ENCODE results near the gene CFAP97. TPM values are rescaled to one million over a fixed set of nuclear protein-coding genes. Genes with fewer than 3 reads are reported as not detected.
"Not testable (repeated sequence)": the region's sequence is repeated elsewhere in the genome, so short reads cannot be mapped to it uniquely, and the experiment has no call there.

CFAP97 gene
- total and polyA plus RNA-seq, 12 donors, result 3.3 to 20.9 (median 12.2) TPM

- peak; percentile 85 to 90 for DNase-seq
- Histone ChIP-seq H3K36me3 (no peaks in the 10 kb centered on the region), H3K27me3 (peaks cover 0 to 43% (median 0%) of the 10 kb centered on the region in 7 donors), H3K9me3 (no peaks in the 10 kb centered on the region), H3K27ac (peak within 1 kb of the TSS; percentile 65 to 91 (median 87)), H3K4me3 (peak within 1 kb of the TSS; percentile 54 to 94 (median 70)), H3K4me1 (peaks cover 6 to 35% (median 27%) of the 10 kb centered on the region in 9 donors)
- peak; percentile 94 to 98 (median 96) for ATAC-seq
- TF ChIP-seq, protein P1, sequence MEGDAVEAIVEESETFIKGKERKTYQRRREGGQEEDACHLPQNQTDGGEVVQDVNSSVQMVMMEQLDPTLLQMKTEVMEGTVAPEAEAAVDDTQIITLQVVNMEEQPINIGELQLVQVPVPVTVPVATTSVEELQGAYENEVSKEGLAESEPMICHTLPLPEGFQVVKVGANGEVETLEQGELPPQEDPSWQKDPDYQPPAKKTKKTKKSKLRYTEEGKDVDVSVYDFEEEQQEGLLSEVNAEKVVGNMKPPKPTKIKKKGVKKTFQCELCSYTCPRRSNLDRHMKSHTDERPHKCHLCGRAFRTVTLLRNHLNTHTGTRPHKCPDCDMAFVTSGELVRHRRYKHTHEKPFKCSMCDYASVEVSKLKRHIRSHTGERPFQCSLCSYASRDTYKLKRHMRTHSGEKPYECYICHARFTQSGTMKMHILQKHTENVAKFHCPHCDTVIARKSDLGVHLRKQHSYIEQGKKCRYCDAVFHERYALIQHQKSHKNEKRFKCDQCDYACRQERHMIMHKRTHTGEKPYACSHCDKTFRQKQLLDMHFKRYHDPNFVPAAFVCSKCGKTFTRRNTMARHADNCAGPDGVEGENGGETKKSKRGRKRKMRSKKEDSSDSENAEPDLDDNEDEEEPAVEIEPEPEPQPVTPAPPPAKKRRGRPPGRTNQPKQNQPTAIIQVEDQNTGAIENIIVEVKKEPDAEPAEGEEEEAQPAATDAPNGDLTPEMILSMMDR (IDR thresholded peaks at IDR 0.05), result peak in 4 of 9 donors; percentile 32 to 57 (median 41)
- 1% methylated on average over 41 to 72 of the region's 72 CpGs for WGBS, 2 donors
- intact Hi-C loops (cut with DNase I), result loop anchor here in 3 of 10 donors (5.0 to 10.0 kb wide), 3 partner anchors 186 to 388 kb away; partner anchors contain the start of genes ANKRD37 (in 1 of the 3) and LRP2BP (in 1 of the 3)
Observed at GRCh38 chr4:185209031-185209851, 5.4 kb upstream of the CFAP97 start, which contains the start of gene SNX25. TSS of gene SNX25 (plus strand) at chr4:185209598. CDS start at chr4:185209827, 229 bp downstream.

- no peak overlapping the region for H3K4me3 ChIP-seq
- peaks cover 0 to 37% (median 0%) of the 10 kb centered on the region in 7 donors for H3K27me3 ChIP-seq
- peaks cover 6 to 49% (median 36%) of the 10 kb centered on the region in 9 donors for H3K4me1 ChIP-seq
- TF ChIP-seq, protein P1 (IDR thresholded peaks at IDR 0.05), result no peak
- H3K27ac ChIP-seq, result no peak overlapping the region
- intact Hi-C loops (cut with DNase I), result loop anchor here in 3 of 10 donors (5.0 to 10.0 kb wide), 3 partner anchors 187 to 390 kb away; partner anchors contain the start of genes ANKRD37 (in 1 of the 3) and LRP2BP (in 1 of the 3)
- WGBS, 2 donors, result 95 to 96% methylated on average over 5 of the region's 5 CpGs
- ATAC-seq (no peak), DNase-seq (no peak)
- no peaks in the 10 kb centered on the region for H3K9me3 ChIP-seq
- H3K36me3 ChIP-seq, result no peaks in the 10 kb centered on the region
Observed at GRCh38 chr4:185207466-185207865, 3.7 kb upstream of the CFAP97 start.

GRCh38 chr4:185205697-185206342 is 2.0 kb upstream of the CFAP97 start:
- Histone ChIP-seq H3K27ac (no peak overlapping the region), H3K4me1 (peaks cover 6 to 47% (median 32%) of the 10 kb centered on the region in 9 donors), H3K27me3 (peaks cover 0 to 20% (median 0%) of the 10 kb centered on the region in 7 donors), H3K4me3 (no peak overlapping the region), H3K36me3 (peaks cover 0 to under 1% (median 0%) of the 10 kb centered on the region in 9 donors), H3K9me3 (no peaks in the 10 kb centered on the region)
- WGBS, 2 donors, result 94 to 95% methylated on average over 8 of the region's 8 CpGs
- TF ChIP-seq, protein P1 (IDR thresholded peaks at IDR 0.05), result no peak
- no peak for ATAC-seq
- no peak for DNase-seq
- intact Hi-C loops (cut with DNase I), result loop anchor here in 3 of 10 donors (5.0 to 10.0 kb wide), 3 partner anchors 189 to 391 kb away; partner anchors contain the start of genes ANKRD37 (in 1 of the 3) and LRP2BP (in 1 of the 3)

DNA sequence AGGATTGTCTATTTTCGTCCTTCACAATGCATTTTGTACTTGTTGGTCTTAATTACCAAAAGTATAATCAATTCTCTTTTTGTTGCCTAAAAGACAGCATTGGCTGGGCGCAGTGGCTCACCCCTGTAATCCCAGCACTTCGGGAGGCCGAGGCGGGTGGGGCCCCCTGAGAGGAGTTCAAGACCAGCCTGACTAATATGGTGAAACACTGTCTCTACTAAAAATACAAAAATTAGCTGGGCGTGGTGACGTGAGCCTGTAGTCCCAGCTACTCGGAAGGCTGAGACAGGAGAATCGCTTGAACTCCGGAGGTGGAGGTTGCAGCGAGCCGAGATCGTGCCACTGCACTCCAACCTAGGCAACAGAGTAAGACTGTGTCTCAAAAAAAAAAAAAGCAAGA is 1.3 kb upstream of the CFAP97 start:
- H3K9me3 ChIP-seq, DNase-seq: not testable (repeated sequence)

More for the DNA sequence above, 1.3 kb upstream of the CFAP97 start:
- Histone ChIP-seq H3K27me3 (peaks cover 0 to 14% (median 0%) of the 10 kb centered on the region in 7 donors), H3K4me1 (peaks cover 6 to 44% (median 31%) of the 10 kb centered on the region in 9 donors)
- intact Hi-C loops (cut with DNase I), result loop anchor here in 3 of 10 donors (5.0 to 10.0 kb wide), 3 partner anchors 190 to 392 kb away; partner anchors contain the start of genes ANKRD37 (in 1 of the 3) and LRP2BP (in 1 of the 3)
- not testable (repeated sequence) for H3K4me3 ChIP-seq, H3K36me3 ChIP-seq, ATAC-seq, H3K27ac ChIP-seq
- WGBS, 2 donors, result 95 to 96% methylated on average over 13 of the region's 13 CpGs

Data from heart right ventricle (tissue), 16 donors.